HG02588 (cell line): ENCODE data around the gene TDRD7.
A peak's percentile ranks its signal among the peaks of the same experiment; 100 is the strongest.

ENCODE experiments used
- ATAC-seq: cut with Tn5 transposase; IDR thresholded peaks from one replicate; pipeline ENCODE4 v1.9.1; 2021; ENCODE audit warnings: mild to moderate bottlenecking, moderate library complexity; ENCODE audit not compliant: unreplicated experiment

The TDRD7 gene

DNA sequence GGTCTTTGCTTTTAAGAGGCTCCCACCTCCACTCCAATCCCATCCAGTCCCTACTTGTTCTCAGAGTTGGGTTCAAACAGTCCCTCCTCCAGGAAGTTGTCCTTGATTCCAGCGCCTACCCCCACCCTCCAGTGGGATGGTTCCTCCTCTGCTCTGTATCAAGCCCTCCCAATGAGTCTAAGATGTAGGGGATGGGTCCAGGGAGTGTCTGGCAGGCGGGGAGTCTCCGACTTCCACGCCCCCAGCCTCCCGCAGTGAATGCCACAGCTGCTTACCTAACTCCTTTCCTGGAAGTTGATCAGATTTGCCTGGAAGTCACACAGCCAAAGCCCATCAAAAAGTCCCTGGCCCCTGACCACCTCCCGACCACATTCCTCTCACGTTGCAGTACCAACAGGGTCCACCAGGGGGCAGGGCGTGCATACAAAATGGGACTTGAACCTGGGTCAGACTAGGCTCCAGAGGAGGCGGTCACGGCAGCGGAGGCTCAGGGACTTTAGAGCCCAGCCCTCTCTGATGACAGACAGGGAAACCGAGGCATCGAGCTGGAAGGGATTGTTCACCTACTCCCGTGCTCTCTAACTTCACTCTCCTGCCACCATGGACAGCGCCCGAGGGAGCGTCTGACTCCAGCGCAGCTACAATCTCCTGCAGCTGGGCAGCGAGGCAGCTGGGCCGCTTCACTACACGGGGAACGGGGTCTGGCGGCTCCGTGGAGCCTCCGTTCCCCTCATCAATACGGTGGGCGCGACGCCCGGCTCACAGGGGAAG, 25.0 kb upstream of the TDRD7 start:
- ATAC-seq = no peak

DNA sequence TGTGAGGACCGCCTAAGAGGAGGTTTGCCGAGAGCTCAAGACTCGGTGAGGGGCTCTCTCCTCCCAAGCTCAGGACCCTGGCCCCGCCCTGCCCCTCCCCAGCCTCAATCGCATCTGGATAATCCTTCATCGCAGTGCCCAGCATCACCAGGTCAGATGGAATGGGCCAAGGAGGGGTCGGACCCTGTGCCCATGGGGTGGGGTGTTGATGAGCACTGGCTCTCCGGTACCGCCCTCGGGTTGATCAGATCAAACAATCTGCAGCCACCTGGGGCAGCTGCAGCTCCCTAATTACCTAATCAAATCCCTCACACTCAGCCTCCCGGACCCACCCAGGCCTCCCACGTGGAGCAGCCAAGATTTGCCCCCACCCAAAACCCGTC, 24.4 kb upstream of the TDRD7 start:
- ATAC-seq = no peak

DNA sequence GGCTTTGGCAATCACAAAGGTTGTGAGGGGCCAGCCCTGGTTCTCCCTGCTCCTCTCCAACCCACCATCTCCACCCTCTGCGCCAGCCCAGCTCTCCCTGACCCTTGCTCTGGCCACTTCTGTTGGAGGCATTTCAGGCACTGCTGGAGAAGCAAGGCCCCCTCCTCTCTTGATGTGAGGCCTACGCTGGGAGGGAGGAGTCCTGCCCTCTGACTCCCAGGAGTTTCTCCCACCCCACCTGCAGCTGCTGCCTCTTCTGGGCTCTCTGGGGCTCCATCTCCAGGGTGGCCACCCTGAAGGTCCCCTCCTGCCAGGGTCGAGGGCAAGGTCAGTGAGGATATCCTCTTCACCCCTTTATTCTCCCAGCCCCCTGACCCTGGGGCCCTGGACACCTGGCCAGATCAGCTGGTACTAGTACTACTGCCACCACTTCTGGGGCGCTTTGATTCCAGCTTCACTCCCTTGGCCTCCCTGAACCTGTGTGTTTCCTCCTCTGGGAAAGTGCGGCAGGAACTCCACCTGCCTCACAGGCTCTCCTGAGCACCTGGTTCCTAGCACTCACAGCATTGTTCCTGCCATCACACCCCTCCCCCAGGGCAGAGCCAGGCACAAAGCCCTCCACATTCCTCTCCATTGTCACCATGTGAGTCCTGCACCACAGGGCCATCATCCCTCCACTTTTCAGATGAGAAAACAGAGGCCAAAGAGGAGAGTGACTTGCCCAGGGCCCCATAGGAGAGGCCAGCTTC, 23.8 kb upstream of the TDRD7 start:
- no peak for ATAC-seq

DNA sequence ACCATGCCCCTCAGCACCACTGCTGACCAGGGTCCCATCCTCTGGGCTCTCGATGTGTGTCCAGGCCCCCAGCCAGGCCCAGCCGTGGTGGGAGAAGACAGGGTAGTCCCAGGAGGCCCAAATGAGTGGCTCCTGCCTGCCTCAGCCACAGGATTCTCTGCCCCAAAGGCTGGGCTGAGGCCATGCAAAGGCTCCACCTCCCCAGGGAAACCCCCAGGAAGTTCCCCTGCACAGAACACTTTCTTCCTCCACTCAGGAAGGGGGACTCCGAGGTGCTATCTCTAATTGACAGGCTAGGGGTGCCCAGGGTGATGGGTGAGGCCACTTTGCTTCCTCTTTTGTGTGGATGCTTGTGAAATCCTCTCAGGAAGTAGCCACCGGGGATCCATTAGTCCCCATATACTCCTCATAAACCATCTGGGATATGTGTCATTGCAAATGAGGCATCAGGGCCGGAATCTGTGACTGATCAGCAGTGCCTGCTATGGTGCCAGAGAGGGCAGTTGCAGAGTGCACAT, 23.1 kb upstream of the TDRD7 start:
- peak; percentile 72 for ATAC-seq

DNA sequence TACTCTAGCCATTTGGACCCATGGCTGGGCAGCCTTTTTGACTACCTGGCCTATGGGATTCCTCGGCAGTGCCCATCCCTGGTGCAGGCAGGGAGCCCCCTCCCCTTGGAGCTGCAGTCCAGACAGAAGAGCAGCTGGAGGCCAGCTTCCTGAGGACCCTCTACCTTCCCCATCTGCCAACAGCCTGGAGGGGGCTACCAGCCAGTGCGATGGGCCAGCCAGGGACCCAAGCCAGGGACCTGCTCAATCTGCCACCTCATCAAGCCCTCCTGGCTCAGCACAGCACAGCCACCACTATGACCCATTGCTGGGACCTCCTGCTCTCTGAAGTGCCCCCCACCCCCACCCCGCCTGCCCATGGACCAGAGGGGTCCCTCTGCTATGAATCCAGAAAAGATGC, 22.6 kb upstream of the TDRD7 start:
- ATAC-seq = no peak

DNA sequence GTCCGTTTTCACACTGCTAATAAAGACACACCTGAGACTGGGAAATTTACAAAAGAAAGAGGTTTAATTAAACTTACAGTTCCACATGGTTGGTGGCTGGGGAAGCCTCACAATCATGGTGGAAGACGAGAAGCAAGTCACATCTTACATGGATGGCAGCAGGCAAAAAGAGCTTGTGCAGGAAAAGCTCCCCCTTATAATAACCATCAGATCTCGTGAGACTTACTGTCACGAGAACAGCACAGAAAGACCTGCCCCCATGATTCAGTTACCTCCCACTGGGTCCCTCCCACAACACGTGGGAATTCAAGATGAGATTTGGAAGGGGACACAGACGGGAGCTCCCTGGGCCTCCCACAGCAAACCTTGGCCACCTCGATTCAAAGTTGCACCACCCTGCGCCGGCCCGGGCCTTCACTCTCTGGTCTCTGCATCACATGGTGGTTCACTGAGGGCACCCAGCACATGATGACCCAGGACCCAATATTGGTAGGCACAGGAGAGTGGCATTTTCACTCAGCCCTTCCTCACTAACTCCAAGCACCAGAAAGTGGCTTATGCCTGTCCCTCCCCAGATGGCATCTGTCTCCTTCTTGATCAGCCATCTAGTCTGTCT, 21.0 kb upstream of the TDRD7 start:
- ATAC-seq = no peak

DNA sequence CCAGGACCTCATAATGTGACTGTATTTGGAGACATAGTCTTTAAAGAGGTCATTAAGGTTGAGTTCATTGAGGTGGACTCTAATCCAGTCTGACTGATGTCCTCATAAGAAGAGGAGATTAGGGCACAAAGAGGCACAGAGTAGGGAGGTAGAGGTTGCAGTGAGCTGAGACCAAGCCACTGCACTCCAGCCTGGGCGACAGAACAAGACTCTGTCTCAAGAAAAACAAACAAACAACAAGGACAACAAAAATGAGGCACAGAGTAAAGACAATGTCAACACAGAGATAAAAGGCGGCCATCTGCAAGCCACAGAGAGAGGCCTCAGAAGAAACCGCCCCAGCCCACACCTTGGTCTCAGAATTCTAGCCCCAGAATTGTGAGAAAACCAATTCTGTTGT, 17.0 kb upstream of the TDRD7 start:
- ATAC-seq = no peak

DNA sequence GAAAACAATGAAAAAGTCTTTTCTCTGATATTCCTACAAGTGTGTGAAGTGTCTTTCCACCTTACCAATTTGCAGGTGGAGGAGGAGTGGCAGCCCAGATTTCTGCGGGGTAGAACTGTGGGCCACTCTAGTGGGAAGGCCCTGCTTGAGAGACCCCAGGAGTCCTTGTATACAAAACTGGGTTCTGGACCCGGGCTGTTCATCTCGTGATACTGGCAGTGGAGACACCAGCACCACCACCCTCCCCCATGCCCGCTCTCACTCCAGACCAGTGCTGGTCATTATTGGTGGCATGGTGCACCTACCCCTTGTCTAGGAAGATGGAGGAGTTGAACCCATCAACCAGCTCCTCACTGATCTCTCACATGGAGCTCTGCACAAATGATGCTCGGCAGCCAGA, 16.2 kb upstream of the TDRD7 start:
- ATAC-seq = no peak

DNA sequence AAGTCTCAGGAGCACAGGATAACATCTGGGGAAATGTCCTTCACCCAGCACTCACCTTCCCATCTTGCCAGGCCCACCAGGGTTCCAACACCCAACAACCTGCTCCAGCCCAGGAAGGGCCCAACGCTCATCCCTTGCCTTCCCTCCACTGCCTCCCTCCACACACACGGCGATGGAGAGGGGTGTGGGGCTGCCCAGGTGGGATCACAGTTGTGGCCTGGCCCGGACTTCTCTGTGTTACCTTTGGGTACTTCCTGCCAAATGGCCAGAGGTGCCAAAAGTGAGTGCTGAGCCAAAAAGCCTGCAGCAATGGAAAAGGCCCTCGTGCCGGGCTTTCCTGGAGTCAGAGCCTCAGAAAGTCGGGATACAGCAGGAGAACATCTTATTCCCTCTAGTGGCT, 15.6 kb upstream of the TDRD7 start:
- ATAC-seq = no peak

DNA sequence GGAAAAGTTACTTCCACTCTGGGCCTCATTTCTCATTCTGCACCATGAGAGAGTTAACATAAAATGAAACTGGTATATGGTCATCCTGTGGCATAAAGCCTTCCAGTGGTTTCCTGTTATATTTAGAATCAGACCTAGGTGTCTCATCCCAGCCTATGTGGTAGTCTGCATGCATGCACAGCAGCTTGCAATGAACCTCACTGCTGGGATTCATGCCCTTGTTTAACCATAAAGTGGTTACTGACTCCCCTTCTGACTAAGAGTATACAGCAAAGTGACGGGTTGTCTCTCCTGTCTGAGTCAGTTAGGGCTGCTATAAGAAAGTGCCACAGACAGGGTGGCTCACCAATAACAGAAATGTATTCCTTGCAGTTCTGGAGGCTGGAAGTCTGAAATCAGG, 14.7 kb upstream of the TDRD7 start:
- ATAC-seq = no peak

DNA sequence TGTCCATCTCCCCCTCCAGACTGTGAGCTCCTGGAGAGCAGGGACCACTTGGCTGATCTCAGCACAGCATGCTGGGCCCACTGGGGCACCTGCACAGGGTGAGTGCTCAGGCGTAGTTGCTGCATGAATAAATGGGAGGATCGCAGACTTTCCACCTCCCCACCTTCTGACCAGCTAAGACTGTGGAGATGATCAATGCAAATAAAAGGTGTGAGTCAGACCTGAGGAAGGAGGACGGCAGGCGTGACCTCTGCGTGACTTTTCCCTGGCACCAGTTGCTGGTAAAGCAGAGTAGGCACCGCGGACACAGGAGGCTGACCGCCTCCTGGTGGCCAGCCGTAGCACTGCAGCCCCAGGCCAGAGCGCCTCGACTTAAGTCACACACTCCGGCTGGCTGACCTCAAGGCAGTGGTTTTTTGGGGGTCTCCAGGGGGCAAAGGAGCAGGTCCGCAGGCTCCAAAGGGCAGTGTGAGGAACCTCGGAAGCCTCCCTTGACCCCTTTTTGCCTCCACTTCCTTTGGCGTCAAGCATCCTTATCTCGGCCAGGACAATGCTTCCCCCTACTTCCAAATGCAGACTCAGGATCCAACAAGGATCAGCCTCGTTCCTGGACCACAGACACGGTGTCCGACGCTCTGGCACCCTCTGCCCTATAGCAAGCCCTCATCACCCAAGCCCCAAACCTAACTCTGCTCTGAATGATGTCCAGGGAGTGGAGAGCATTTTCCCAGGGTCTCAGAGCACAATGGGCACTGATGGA, 12.7 kb upstream of the TDRD7 start:
- ATAC-seq = peak; percentile 63

DNA sequence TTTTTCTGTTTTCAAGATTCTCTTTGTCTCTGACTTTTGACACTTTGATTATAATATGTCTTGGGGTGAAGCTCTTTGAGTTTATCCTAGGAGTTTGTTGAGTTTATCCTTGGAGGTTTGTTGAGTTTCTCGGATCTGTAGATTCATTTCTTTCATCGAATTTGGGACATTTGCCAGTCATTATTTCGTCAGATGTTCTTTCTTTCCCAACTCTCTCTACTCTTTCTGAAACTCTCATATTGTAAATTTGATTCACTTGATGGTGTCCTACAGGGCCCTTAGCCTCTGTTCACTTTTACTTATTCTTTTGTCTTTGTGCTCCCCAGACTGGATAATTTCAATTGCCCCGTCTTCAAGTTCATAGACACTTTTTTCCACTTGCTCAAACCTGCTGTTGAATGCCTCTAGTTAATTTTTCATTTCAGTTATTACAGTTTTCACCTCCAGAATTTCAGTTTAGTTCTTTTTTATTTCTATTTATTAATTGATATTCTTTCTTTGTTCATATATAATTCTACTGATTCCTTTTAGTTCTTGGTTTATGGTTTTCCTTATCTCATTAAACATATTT, 8.1 kb upstream of the TDRD7 start:
- ATAC-seq = no peak

DNA sequence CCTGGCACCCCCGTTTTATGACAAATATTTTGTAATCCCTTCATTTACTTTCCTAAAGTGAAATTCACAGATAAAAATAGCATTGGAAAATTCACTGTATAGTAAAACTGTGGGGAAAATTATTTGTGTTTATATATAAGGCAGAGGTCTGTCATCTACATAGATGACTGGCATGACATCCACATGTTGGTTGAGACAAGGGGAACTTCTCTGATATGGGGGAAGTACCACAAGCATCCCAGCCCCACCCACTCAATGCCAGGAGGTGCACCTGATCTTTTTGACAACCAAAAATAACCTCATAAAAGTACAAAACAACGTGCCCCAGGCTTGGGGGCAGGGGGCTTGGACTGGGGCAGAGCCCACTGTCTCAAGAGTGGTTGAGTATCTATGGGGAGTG, 6.3 kb upstream of the TDRD7 start:
- ATAC-seq = no peak

DNA sequence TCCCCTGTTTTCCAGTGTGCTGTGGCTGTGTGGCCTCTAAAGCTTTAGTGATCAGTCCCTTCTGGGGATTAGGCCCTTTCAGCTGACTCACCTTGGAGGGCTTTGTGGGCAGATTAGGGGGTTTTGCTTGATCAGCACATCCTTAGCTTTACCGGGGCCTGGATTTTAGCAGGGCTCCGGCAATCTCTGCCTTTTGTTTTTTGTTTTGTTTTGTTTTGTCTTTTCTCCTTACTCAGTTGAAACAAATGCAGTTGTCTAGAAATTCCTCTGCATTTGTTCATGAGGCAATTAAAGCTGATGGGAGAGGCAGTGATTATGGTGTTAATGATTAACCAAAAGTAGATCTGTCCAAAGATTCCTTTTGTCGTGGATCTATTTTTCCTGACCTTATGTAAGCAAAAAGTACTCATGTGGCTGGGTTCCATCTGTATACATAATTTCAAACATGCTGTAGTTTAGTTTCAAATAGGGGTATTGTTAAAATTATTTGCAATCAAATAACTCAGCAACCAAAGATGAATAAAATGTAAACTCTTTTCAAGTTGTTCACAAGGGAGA, 5.2 kb upstream of the TDRD7 start:
- no peak for ATAC-seq

DNA sequence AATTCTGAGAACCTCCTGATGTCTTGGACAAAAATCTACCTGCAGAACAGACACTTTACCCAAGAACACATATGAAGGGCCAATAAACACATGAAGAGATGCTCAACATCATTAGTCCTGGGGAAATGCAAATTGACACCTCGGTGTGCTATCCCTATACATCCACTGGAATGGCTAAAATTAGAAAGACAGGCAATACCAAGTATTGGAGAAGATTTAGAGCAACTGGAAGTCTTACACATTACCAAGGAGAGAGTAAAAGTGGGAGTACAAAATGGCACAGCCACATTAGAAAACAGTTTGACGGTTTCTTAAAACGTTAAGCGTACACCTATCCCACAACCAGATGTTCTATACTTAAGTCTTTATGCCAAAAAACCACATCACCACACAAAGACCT, 3.3 kb upstream of the TDRD7 start:
- no peak for ATAC-seq

DNA sequence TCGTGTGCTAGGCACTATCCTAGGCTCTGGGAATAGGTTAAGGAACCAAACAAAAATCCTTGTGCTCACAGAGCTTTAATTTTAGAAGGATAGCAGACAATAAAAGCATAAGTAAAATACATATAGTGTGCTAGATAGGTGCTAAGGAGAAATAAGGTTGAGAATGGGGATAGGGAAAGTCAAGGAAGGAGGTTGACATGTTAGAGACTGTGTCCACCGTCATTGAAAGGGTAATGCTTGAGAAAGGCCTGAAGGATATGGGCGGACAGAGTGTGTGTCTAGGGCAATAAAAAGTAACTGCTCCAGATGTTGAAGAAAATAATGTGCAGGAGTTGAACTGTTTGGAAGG, 482 bp upstream of the TDRD7 start:
- ATAC-seq = no peak

DNA sequence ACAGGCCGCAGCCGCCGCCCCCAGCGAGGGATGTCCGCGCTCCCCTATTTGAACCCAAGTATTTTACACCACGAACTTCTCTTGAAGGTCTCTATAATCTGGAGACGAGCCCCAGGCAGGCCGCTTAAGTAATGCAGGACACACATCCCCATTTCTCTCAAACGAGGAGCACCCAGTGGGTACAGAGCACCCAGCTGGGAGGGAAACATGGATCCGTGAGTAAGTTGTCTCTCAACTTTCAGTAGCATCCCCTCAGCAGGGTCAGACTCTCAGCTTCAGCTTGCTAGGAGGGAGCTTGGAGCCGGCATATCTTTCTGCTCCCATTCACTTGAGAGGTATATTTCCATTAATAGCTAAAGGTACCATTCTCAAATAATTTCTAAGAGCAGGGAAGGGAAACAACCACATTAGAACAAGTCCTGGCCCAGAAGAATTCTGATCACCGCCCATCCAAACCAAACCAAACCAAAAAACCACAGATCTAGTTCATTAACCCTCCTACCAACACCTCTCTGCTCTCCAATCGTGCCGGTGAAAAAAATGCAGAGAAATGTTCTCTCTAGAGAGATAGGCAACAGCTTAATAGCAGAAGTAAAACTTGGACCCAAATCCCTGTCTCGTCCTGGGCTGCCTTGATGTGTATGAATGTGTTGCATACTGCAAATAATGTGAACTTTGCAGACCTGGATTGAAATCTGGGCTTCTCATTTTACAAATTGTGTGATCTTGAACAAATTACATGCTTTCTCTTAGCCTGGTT, 910 bp downstream of the TDRD7 start:
- peak; percentile 3 for ATAC-seq

DNA sequence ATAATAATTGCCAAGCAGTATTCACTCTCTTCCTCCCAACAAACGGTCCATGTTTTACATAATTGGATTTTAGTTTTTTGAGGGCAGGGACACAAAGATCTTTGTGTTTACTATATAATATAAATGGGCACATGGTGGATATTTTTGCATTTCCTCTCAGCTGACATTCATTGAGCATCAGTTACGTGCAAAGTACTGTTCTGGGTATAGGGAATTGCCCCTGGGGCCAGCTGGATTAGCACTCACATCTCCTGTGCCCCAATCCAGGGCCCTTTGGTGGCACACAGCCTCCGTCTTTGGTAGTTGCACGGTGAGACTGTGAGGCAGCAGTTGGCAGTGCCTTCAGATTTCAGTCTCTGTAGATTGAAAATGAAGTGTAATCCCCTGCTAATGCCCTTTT, 1.6 kb downstream of the TDRD7 start:
- ATAC-seq = no peak

DNA sequence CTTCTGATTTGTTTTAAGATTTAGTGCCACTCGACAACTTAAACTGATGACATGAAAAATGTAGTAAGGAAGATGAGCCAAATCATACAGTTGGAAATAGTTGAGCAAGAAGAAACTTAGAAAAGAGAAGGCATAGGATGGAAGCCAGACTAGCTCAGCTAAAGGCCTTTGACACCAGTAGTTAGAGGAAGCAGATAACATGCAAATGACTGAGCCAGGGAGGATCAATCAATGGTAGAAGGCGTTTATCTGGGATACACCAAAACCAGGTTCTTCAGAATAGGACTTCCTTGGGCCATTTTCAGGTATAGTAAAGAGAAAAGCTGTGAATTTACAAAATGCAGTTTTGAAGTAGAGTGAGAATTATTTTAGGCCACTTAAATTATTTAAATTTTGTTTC, 3.2 kb downstream of the TDRD7 start:
- no peak for ATAC-seq

DNA sequence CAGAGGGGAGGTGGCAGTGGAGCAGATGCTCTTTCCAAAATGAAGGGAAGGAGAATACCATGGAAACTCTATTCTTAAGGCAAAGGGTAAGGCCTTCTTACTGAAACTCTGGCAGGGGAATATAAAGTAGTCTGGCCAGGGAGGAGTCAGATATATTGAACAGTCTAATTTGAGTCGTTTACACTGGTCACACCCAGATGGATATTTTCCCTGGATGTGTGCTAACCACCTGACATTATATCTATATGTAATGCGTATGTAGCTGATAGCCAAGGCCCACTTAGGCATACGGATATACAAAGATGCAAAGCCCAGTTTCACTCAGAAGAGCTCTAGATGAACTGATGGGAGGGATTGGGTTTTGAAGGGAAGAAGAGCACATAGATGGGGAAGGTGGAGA, 7.0 kb downstream of the TDRD7 start:
- no peak for ATAC-seq
